NOMO-1 (cell line): ENCODE results near the gene PRKACA.
"Not testable (repeated sequence)": the region's sequence is repeated elsewhere in the genome, so short reads cannot be mapped to it uniquely, and the experiment has no call there.

ENCODE experiments used
- DNase-seq, 2 experiments: peaks; one replicate each; lab custom pipeline; 2025; ENCODE audit not compliant: unreplicated experiment in 2 of 2; lab: John Stamatoyannopoulos, UW

Gene PRKACA

DNA sequence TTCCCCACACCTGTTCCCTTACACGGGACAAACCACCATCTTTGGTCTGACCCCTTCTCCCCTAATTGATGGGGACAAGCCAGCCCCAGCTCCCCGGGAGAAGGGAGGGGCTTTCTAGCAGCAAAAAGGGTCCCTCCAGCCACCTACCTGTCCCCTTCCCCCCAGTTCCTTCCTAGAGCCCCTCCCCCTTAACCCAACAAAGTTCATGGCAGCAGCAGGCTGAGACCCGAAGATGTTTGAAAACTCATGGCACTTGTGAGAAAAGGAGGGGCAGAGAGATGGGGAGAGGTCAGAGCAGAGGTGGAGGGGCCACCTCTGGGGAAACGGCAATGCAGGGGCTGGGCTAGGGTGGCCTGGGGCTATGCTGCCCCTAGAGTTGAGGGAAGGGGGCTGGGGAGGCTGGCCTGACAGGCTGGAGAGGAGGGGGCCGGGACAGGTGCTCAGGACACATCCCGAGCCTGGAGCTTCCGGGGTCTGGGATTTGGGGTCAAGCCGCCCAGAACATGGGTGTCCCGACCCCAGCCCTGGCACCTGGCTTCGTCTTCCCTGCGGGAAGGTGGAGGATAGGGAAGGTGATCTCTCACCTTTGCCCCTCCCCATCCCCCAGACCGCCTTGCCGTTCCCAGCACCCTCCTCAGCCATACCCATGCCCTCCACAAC is 31.3 kb upstream of the PRKACA start:
- no peak for DNase-seq

- no peak for DNase-seq
These were observed 30.4 kb upstream of the PRKACA start for GRCh38 chr19:14147797-14148605.

GRCh38 chr19:14146789-14147216 is 29.2 kb upstream of the PRKACA start:
- DNase-seq, result no peak

DNA sequence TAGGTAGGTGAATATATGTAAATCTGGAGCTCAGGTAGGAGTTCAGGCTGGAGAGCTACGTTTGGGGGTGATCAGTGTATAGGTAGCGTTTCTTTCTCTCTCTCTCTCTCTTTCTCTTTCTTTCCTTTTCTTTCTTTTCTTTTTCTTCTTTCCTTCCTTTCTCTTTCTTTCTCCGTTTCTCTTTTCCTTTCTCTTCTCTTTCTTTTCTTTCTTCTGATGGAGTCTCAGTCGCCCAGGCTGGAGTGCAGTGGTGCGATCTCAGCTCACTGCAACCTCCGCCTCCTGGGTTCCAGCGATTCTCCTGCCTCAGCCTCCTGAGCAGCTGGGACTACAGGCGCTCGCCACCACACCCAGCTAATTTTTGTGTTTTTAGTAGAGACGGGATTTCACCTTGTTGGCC is 28.6 kb upstream of the PRKACA start:
- DNase-seq, result not testable (repeated sequence)

GRCh38 chr19:14145381-14145780 is 27.8 kb upstream of the PRKACA start:
- DNase-seq, result no peak

DNA sequence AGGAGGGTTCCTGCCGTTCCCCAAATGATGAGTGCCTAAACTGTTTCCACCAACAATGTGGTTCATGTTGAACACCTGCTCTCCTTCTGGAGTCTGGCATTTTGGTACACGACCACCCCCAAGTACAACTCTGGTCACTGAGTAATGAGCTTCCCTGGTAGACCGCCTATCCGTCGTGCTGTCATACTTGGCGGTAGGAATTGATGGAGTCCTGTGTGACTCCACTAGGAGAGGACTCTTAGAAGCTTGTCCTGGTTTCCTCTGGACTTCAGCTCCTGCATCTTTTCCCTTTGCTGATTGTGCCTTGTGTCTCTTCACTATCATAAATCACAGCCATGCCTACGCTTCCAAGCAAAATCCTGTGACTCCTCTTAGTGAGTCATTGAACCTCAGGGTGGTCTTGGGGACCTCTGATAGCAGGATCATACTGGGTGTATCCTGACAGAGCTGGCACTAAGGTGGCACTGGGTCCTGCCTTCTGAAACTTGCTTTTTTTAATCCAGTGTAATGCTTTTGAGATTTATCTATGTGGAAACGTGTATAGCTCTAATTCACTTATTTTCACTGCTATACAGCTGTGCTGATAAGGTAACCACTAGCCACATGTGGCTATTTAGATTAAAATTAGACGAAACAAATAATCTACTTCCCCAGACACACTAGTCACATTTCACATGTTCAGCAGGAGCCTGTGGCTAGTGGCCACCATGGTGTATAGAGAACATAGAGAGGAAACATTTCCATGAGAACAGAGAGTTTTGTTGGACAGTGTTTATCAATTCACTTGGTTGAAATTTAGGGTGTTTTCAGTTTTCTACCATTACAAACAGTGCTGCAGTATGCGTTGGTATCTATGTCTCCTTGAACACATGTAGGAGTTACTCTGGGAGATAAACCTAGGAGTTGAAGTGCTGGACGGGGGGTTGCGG is 25.0 kb upstream of the PRKACA start:
- no peak for DNase-seq

GRCh38 chr19:14141041-14141440 is 23.5 kb upstream of the PRKACA start:
- no peak for DNase-seq

- peak; percentile 39 to 43 for DNase-seq
These were observed 22.4 kb upstream of the PRKACA start for GRCh38 chr19:14139944-14140343.

DNA sequence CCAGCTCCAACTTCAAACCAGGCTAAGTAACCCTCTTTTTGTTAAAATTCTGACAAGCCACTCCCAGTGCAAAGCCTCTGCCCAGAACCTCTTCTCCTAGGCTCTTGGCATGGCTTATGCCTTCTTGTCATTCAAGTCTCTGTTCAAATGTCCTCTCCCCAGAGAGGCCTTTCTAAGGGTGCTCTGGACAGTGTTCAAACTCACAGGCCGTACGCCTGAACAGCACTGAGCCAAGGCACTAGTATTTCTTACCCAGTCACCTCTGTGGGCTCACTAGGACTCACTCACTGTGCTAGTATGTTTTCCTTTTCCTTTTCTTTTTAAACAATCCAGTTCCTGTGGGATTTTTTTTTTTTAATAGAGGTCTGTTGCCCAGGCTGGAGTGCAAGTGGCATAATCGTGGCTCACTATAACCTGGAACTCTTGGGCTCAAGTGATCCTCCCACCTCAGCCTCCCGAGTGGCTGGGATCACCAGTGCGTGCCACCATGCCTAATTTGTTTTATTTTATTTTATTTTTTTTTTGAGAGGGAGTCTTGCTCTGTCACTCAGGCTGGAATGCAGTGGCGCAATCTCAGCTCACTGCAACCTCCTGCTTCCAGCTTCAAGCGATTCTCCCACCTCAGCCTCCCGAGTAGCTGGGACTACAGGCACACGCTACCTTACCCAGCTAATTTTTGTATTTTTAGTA is 21.2 kb upstream of the PRKACA start:
- no peak for DNase-seq

DNA sequence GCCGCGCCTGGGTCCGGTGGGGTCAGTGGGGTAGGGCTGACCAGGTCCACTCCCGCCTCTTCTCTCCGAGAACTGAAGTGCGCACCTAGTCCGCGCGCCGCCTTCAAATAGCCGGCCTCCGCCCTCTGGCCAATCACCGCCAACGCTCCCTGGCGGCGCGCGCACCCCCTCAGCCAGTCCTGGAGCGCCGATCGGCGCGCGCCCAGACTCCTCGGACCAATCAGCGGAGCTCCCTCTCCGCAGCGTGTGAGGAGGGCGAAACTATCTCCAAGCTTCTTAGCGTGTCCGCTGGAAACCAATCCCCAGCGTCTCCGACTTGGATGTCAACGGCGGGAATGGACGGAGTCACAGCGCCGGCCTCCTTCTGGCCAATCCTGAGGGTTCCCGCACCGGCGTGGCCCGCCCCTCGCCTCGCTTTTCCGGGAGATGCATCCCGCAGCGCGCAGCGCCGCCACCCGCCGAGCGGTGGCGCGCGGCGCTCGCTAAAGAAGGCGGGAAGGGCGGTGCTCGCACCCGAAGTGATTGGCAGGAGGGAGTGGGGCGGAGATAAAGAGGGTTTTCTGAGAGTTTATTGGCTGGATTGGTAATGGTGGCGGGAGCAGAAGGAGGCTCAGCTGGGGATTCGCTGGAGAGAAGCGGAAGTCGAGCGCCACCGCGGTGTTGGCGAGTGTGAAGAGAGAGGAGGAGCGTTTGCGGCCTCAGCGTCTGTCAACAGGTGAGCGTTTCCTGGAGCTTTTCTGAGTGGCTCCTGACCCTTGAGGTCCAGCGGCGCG is 19.1 kb upstream of the PRKACA start, which contains the start of gene ASF1B:
Gene ASF1B (minus strand): TSS at position 81 of the 773 bp plus-strand sequence. CDS start 133 bp downstream, outside the sequence.
- peak; percentile 99 to 100 for DNase-seq

- DNase-seq, result no peak
These were observed 18.5 kb upstream of the PRKACA start for GRCh38 chr19:14135985-14136508.

- no peak for DNase-seq
These were observed 17.8 kb upstream of the PRKACA start for GRCh38 chr19:14135355-14135754.

- peak; percentile 57 to 82 for DNase-seq
These were observed 10.5 kb upstream of the PRKACA start for GRCh38 chr19:14127929-14128509.

GRCh38 chr19:14127176-14127575 is 9.6 kb upstream of the PRKACA start:
- no peak for DNase-seq

DNA sequence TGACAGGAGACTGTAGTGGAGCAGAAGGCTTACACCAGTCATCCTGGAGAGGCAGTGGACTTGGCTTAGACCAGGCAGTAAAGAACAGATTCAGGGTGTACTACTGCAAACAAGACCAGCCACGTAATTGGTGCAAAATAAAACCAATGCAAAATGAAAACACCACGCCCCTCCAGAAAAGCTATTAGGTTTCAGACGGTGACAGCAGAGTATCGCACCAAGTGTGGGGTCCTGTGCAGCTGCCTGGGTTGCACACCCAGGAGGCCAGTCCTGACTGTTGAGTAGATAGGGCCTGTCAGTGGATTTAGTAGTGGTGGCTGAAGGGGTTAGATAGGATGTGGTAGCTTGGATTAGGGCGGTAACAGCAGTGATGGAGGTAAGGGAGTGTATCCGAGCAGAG is 5.4 kb upstream of the PRKACA start:
- DNase-seq, result no peak

DNA sequence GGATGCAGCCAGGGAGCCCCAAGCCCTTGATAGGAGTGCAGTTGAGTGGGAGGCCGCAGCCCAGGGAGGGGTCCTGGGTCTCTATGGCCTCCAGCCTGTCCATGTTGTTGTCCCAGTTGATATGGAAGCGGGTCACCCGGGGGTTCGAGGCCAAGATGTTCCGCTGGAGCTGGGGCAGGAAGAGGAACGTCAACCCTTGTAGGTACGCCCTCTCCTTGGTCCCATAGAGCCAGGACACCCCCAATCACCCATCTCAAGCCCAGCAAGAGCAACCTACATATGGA is 2.9 kb upstream of the PRKACA start:
- no peak for DNase-seq

DNA sequence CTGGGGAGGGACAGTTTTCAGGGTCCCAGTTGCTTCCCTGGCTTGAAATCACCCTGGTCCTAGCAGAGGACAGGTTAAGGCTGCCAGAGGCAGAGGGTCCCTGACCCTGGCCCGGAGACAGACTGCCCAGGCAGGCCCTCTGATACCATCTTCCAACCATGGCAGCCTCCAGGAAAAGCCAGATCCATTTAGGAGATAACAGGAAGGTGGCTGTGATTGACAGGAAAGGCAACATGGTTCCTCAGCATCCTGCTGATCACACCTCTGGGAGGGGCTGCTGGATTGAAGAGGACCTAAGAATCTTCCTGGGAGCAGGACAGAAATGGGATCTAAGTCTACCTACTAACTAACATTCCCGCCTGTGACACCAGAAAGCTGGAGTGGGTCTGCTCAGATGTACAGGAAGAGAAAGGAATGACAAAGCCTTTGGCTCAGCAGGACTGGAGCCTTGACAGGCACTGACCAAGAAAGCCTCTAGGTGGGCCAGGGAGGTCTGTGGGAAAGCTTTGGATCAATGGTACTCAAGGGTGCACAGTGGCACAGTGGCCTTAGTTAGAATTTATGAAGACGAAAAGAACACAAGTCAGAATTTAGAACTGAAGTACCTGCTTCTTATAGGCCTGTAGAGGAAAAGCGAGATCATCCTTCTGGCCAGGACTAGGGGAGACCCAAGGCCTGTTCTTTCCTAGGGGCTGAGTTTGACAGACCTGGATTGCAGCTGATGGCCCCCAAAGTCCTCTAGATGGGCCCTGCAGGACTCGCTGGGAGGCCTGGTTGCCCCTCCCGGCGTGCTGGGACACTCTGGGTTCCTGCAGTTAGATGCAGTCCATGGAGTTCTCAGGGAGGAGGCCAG is 2.3 kb upstream of the PRKACA start:
- DNase-seq, result no peak

GRCh38 chr19:14119146-14119545 is 1.6 kb upstream of the PRKACA start:
- no peak for DNase-seq
